ENCODE measurements around the gene SULT1C2. TPM values are rescaled to one million over a fixed set of nuclear protein-coding genes. Genes with fewer than 3 reads are reported as not detected.
A peak's percentile ranks its signal among the peaks of the same experiment; 100 is the strongest.

The SULT1C2 gene
- total and polyA plus RNA-seq, 2 of the 8 experiments (the other 6 are each of a cell fraction or from before 2014, with no cell fraction given), result 2.2 to 2.8 TPM

DNA sequence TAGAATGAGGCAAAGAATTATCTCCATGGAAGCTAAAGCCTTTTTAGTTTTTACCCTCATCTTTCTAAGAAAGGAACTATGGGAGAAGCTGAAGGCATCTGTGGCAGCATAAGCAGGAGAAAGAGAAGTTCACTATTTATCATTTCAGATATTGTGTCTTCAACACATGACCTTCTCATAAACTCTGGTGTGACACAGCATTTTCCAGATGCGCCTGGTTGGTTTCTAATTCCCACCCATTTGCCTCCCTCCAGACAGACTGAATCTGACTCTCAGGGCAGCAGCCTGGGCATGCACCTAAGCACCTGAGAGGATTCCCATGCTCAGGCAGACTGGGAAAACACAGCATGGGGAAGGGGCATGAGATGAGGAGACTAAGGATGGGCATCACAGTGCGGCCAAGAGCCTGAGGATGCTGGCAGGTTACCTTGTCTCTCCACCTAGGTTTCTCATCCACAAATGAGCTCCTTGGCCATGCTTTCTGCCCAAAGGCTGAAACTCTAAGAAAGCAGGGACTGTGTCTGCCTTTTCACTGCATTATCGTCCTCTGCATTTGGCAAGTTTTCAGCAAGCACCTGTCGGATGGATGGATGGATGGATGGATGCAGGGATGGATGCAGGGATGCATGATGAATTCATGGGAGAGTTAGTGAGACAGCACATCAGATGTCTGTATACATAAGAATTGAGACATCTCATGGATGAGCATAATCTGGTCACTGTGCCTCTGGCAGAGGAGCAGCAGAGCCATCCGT is 60.3 kb downstream of the SULT1C2 start:
- Histone ChIP-seq H3K23me2 (ENCODE audit: low read depth, low read length) (no peaks in the 10 kb centered on the region), H2BK5ac (ENCODE audit: low read depth, low read length) (no peak overlapping the region), H3K23ac (ENCODE audit: insufficient read length) (no peak overlapping the region), H3K79me2 (ENCODE audit: control insufficient read depth in 1 of 2, insufficient read depth in 2 of 2, low read length in 2 of 2) (no peaks in the 10 kb centered on the region), H3K79me1 (ENCODE audit: low read depth, low read length) (no peaks in the 10 kb centered on the region), H3K9me3 (ENCODE audit: insufficient read depth in 2 of 2, low read depth in 1 of 2, low read length in 1 of 2) (no peaks in the 10 kb centered on the region), H3K27ac (ENCODE audit: low read depth, low read length) (no peak overlapping the region), H3K14ac (ENCODE audit: insufficient read length) (no peak overlapping the region), H3K56ac (replicated peaks; ENCODE audit: insufficient read length, low read depth, low read length) (no peak overlapping the region), H3K9ac (replicated peaks in 1 of 4; ENCODE audit: extremely low read depth in 1 of 4, low read depth in 3 of 4, low read length in 3 of 4) (no peak overlapping the region), H3K4me3 (ENCODE audit: extremely low read depth in 1 of 4, insufficient read depth in 2 of 4, low read depth in 3 of 4, low read length in 4 of 4) (no peak overlapping the region), H4K20me1 (replicated peaks in 1 of 2; ENCODE audit: control insufficient read depth in 1 of 2, insufficient read depth in 2 of 2, low read length in 2 of 2) (no peaks in the 10 kb centered on the region), H3K4ac (replicated peaks; ENCODE audit: insufficient read length, low read depth, low read length) (no peak overlapping the region), H3K18ac (ENCODE audit: extremely low read depth, low read length) (no peak overlapping the region), H3K36me3 (ENCODE audit: control insufficient read depth in 2 of 4, insufficient read depth in 4 of 4, low read length in 3 of 4) (no peaks in the 10 kb centered on the region), H3K27me3 (replicated peaks in 1 of 4; ENCODE audit: control insufficient read depth in 3 of 4, extremely low read depth in 1 of 4, insufficient read depth in 3 of 4, low read length in 3 of 4) (no peaks in the 10 kb centered on the region), H3K4me1 (replicated peaks in 1 of 4; ENCODE audit: control insufficient read depth in 3 of 4, insufficient read depth in 4 of 4, low read length in 3 of 4) (peaks cover 0 to 2% (median 0%) of the 10 kb centered on the region in 4 experiments; a peak in 2 of 7 replicates), H4K91ac (replicated peaks; ENCODE audit: insufficient read length, low read length) (no peak overlapping the region), H3K4me2 (ENCODE audit: insufficient read depth in 1 of 2, low read depth in 2 of 2, low read length in 2 of 2) (no peak overlapping the region), H2AFZ (ENCODE audit: low read length) (peak overlapping the region; percentile 88; the same call in 1 of the 2 replicates), H2BK120ac (replicated peaks; ENCODE audit: low read depth, low read length) (no peak overlapping the region), H2AK5ac (ENCODE audit: low read depth, low read length) (no peak overlapping the region), H2BK12ac (ENCODE audit: low read depth, low read length) (no peak overlapping the region), H2BK15ac (ENCODE audit: low read length) (no peak overlapping the region), H2BK20ac (ENCODE audit: low read length) (no peak overlapping the region), H4K5ac (ENCODE audit: insufficient read length, low read depth, low read length) (no peak overlapping the region), H4K8ac (ENCODE audit: extremely low read depth, insufficient read depth, low read length) (no peak overlapping the region)
- CTCF ChIA-PET (ENCODE audit: partially characterized antibody), result interaction anchor here (0.7 kb wide), 2 partner anchors 287 to 288 kb away, joined by 3 read pairs; no protein-coding TSS in a partner anchor
- 96% methylated on average over 5 of the region's 5 CpGs; no CpG with 5 or more reads in 1 of the 2 experiments for WGBS, 2 experiments (ENCODE audit: extremely low coverage in 1 of 2, insufficient coverage in 1 of 2, insufficient read length in 1 of 2, insufficient replicate concordance in 2 of 2, low coverage in 1 of 2, low lambda C conversion rate in 2 of 2, missing lambda C conversion rate in 1 of 2)
- POLR2A ChIA-PET (ENCODE audit: partially characterized antibody), result no interaction called here
- DNase-seq (ENCODE audit: low read depth in 1 of 2, low spot score in 2 of 2) (no peak), FAIRE-seq (no peak)

Data from H1 (cell line).